HuH-7.5 (cell line): Measurements from ENCODE around the gene TRAF4.
"Not testable (repeated sequence)": the region's sequence is repeated elsewhere in the genome, so short reads cannot be mapped to it uniquely, and the experiment has no call there.

Source experiments
- DNase-seq: peaks from one replicate; pipeline ENCODE4 v3.0.0; 2011; ENCODE audit warnings: low spot score

Gene TRAF4

GRCh38 chr17:28729950-28730330, 13.9 kb upstream of the TRAF4 start:
- DNase-seq = no peak

- no peak for DNase-seq
These were observed 10.5 kb upstream of the TRAF4 start for GRCh38 chr17:28733346-28733745.

GRCh38 chr17:28734712-28735241, 9.0 kb upstream of the TRAF4 start:
- no peak for DNase-seq

- DNase-seq = no peak
These were observed 8.5 kb upstream of the TRAF4 start for GRCh38 chr17:28735242-28735722.

- not testable (repeated sequence) for DNase-seq
These were observed 7.7 kb upstream of the TRAF4 start for GRCh38 chr17:28735913-28736769.

- DNase-seq = no peak
These were observed 6.5 kb upstream of the TRAF4 start for GRCh38 chr17:28737316-28737715.

GRCh38 chr17:28737770-28738679, 5.8 kb upstream of the TRAF4 start:
- DNase-seq = no peak

GRCh38 chr17:28738680-28739384, 5.0 kb upstream of the TRAF4 start:
- DNase-seq = no peak

GRCh38 chr17:28740406-28741357, 3.1 kb upstream of the TRAF4 start:
- DNase-seq = no peak

- no peak for DNase-seq
These were observed 2.2 kb upstream of the TRAF4 start for GRCh38 chr17:28741358-28742349.

GRCh38 chr17:28744104-28744971, 527 bp downstream of the TRAF4 start:
- peak; percentile 73 for DNase-seq

GRCh38 chr17:28744972-28745785, 1.4 kb downstream of the TRAF4 start:
- DNase-seq = peak; percentile 58

GRCh38 chr17:28745786-28746411, 2.1 kb downstream of the TRAF4 start:
- no peak for DNase-seq

- no peak for DNase-seq
These were observed 2.8 kb downstream of the TRAF4 start for GRCh38 chr17:28746611-28747050.

GRCh38 chr17:28747051-28747691, 3.4 kb downstream of the TRAF4 start:
- no peak for DNase-seq
